Measurements from ENCODE around the gene TMEM254. TPM values are rescaled to one million over a fixed set of nuclear protein-coding genes. Genes with fewer than 3 reads are reported as not detected.
"Not testable (repeated sequence)": the region's sequence is repeated elsewhere in the genome, so short reads cannot be mapped to it uniquely, and the experiment has no call there.

Gene TMEM254
- total RNA-seq, 1 donor from 2014 or later = 22.2 TPM

DNA sequence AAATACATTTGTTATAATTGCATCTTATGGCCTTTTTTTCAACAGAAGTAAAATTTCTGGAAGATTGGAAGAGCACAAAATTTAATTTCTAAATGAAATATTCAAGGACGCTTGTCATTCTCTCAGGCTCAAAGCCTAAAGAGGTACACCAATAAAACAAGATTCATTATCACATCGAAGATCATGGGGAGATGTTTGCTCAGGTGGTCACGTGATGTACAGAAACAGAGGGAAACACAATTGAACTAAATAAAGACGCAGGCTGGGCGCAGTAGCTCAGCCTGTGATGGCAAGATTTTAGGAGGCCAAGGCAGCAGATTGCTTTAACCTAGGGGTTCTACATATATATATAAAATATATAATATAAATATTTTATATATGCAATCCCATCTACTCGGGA lies 37.3 kb upstream of the TMEM254 start:
- Mint-ChIP-seq H3K9me3 (ENCODE audit: unreplicated experiment) (no peaks in the 10 kb centered on the region), H3K27ac (ENCODE audit: unreplicated experiment) (no peak overlapping the region), H3K4me1 (ENCODE audit: unreplicated experiment) (no peaks in the 10 kb centered on the region), H3K36me3 (ENCODE audit: unreplicated experiment) (no peaks in the 10 kb centered on the region), H3K4me3 (ENCODE audit: unreplicated experiment) (no peak overlapping the region), H3K27me3 (ENCODE audit: unreplicated experiment) (peaks cover 15% of the 10 kb centered on the region)
- no peak for DNase-seq (ENCODE audit: extremely low spot score, unreplicated experiment)
- TF ChIP-seq, protein P1, sequence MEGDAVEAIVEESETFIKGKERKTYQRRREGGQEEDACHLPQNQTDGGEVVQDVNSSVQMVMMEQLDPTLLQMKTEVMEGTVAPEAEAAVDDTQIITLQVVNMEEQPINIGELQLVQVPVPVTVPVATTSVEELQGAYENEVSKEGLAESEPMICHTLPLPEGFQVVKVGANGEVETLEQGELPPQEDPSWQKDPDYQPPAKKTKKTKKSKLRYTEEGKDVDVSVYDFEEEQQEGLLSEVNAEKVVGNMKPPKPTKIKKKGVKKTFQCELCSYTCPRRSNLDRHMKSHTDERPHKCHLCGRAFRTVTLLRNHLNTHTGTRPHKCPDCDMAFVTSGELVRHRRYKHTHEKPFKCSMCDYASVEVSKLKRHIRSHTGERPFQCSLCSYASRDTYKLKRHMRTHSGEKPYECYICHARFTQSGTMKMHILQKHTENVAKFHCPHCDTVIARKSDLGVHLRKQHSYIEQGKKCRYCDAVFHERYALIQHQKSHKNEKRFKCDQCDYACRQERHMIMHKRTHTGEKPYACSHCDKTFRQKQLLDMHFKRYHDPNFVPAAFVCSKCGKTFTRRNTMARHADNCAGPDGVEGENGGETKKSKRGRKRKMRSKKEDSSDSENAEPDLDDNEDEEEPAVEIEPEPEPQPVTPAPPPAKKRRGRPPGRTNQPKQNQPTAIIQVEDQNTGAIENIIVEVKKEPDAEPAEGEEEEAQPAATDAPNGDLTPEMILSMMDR (IDR thresholded peaks at IDR 0.05) = no peak

DNA sequence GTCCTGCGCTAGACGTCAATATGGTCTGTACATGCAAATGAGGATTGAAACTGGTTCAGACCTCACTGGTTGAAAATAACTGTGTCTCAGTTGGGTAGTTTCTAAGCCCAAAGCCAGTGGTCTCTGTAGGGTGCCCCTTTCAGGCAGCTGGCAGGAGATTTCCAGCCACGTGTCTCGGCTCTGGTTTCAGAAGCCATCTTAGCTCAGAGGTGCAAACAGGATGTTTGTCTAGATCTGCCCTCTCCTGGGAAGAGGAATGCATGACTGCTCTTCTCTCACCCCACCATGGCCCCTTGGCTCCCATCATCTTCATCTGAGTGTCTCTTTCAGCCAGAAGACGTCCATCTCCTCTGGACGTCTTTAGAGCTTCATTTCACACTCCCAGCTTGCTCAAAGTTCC lies 33.5 kb upstream of the TMEM254 start:
- DNase-seq (ENCODE audit: extremely low spot score, unreplicated experiment); H3K36me3 Mint-ChIP-seq (ENCODE audit: unreplicated experiment); H3K4me3 Mint-ChIP-seq (ENCODE audit: unreplicated experiment); H3K27ac Mint-ChIP-seq (ENCODE audit: unreplicated experiment); H3K4me1 Mint-ChIP-seq (ENCODE audit: unreplicated experiment); H3K9me3 Mint-ChIP-seq (ENCODE audit: unreplicated experiment): not testable (repeated sequence)
- peaks cover 11% of the 10 kb centered on the region for H3K27me3 Mint-ChIP-seq (ENCODE audit: unreplicated experiment)

DNA sequence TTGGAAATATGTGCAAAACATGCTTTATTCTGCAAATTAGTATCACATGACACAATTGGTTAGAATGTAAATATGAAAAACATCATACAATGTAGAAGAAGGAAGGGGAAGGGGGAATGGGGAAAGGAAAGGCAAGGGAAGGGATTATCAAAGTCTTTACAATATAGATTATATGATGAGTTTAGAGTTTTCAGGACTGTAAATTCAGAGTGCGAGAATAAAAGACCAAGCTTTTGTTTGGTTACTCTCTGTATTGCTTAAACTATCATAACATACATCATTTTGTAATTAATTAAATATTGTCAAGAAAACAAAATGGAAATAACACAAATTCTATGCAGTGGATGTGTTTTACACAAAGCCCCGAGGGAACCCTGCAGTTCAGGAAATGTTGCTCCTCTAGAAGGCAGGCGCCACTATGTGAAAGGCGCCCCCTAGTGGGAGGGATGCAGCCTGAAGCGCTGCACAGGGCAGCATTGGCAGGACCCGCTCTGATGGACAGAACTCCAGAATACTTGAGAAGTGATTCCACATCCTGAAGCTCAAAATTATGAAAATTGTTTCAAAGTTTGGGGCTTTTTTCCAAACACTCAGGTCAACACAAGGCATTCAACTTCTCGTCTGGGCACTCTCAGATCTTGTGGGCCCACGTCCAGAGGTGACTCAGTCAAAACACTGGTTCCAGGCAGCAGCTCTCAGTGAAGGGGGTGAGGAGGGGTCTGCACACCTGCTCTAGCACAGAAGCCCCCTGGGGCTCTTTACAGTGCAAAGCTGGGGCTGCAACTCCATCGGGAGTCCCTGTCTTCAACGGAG lies 31.6 kb upstream of the TMEM254 start:
- peak; percentile 90 for DNase-seq (ENCODE audit: extremely low spot score, unreplicated experiment)
- Mint-ChIP-seq H3K4me3 (ENCODE audit: unreplicated experiment) (no peak overlapping the region), H3K9me3 (ENCODE audit: unreplicated experiment) (no peaks in the 10 kb centered on the region), H3K36me3 (ENCODE audit: unreplicated experiment) (no peaks in the 10 kb centered on the region), H3K27me3 (ENCODE audit: unreplicated experiment) (peaks cover 7% of the 10 kb centered on the region), H3K27ac (ENCODE audit: unreplicated experiment) (no peak overlapping the region), H3K4me1 (ENCODE audit: unreplicated experiment) (no peaks in the 10 kb centered on the region)
- TF ChIP-seq, protein P1 (IDR thresholded peaks at IDR 0.05) = peak; percentile 88

DNA sequence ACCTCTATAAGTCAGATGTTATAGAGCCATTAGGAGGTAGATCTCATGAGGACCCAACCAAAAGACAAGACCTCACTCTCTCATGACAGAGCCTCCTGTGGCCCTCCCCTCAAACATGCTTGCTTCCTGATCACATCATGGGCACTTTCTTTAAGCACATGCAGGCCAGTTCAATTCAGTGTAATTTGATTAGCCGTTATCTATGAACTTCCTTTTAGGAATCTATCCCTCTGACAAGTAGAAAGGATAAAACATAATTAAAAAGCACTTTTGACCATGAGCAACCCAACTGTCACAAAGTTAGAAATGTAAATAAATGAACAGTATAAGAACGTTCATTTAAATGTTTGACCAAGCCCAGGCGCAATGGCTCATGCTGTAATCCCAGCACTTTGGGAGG lies 27.7 kb upstream of the TMEM254 start:
- H3K27ac Mint-ChIP-seq (ENCODE audit: unreplicated experiment) = no peak overlapping the region
- DNase-seq (ENCODE audit: extremely low spot score, unreplicated experiment) = no peak
- H3K4me1 Mint-ChIP-seq (ENCODE audit: unreplicated experiment) = no peaks in the 10 kb centered on the region
- peaks cover 3% of the 10 kb centered on the region for H3K27me3 Mint-ChIP-seq (ENCODE audit: unreplicated experiment)
- TF ChIP-seq, protein P1 (IDR thresholded peaks at IDR 0.05) = no peak
- H3K36me3 Mint-ChIP-seq (ENCODE audit: unreplicated experiment) = no peaks in the 10 kb centered on the region
- H3K4me3 Mint-ChIP-seq (ENCODE audit: unreplicated experiment) = no peak overlapping the region
- no peaks in the 10 kb centered on the region for H3K9me3 Mint-ChIP-seq (ENCODE audit: unreplicated experiment)

DNA sequence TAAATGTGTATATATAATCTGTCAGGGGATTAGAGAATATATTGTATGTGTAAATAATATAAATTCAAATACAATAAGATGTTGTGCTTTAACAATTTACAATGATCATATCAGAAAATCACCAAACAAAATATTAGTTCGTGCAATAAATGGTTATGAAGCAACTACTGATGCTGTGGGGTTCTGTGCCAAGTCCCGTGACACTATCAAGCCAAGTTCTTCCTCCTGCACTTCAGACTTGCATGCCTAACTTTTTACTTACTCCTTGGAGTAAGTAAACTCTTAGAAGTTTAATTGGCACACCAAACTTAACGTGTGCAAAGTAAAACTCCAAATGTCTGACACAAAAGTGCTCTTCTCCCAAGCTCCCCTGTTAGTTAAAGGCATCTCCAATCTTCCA lies 26.5 kb upstream of the TMEM254 start:
- no peak overlapping the region for H3K27ac Mint-ChIP-seq (ENCODE audit: unreplicated experiment)
- H3K9me3 Mint-ChIP-seq (ENCODE audit: unreplicated experiment) = no peaks in the 10 kb centered on the region
- DNase-seq (ENCODE audit: extremely low spot score, unreplicated experiment) = no peak
- no peak overlapping the region for H3K4me3 Mint-ChIP-seq (ENCODE audit: unreplicated experiment)
- peaks cover 3% of the 10 kb centered on the region for H3K27me3 Mint-ChIP-seq (ENCODE audit: unreplicated experiment)
- TF ChIP-seq, protein P1 (IDR thresholded peaks at IDR 0.05) = no peak
- H3K36me3 Mint-ChIP-seq (ENCODE audit: unreplicated experiment) = no peaks in the 10 kb centered on the region
- H3K4me1 Mint-ChIP-seq (ENCODE audit: unreplicated experiment) = no peaks in the 10 kb centered on the region

Measured in osteocyte (in vitro differentiated cells).